GM10847 (cell line): Measurements from ENCODE around the gene AEN.

Experiments used
- POLR2A ChIP-seq: IDR thresholded peaks from 2 replicates; pipeline ENCODE4 v1.6.1; 2011; ENCODE audit not compliant: insufficient read length; ENCODE audit errors: extremely low read depth

The AEN gene

DNA sequence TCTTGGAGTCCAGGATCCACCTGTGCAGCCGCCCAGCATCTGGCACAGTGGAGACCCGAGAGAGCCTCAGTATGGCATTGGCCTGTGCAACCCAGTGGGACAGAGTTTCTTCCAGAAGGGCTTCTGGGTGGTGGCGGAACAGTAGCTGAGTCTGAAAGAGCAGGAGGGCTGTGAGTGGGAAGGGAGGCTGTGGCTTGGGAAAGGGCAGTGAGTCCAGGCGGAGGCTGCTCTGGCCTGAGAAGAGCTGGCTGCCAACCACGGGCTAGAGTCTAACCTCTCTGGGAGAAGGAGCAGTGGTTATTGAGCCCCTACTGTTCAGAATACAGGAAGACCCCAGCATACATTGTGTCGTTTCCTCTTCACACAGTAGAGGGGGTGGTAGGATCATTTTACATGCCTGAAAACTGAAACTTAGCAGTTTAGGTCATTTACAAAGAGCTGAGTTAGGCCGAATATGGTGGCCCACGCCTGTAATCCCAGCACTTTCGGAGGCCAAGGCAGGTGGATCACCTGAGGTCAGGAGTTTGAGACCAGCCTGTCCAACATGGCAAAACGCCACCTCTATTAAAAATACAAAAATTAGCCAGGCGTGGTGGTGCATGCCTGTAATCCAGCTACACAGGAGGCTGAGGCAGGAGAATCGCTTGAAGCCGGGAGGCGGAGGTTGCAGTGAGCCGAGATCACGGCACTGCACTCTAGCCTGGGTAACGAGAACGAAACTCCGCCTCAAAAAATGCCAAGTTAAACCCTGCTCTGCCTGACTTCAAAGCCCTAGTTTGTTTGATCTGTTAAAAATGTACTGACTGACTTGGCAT is 3.2 kb downstream of the AEN start:
- no peak for TF ChIP-seq POLR2A

DNA sequence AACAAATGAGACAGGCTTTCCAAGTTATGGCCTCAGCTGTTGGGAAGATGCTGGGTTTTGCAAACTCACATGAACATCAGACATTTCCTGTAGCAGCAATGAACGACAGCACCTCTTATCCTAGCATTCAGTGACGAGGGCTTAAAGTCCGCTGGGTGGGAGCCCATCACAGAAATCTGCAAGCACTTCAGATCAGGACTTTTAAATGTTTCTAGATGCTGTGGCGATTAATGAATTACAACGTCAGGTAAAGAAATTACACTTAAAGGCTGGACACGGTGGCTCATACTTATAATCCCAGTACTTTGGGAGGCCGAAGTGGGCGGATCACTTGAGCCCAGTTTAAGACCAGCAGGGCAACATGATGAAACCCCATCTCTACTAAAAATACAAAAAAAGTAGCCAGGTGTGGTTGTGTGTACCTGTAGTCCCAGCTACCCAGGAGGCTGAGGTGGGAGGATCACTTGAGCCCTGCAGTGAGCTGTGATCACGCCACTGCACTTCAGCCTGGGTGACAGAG is 3.9 kb downstream of the AEN start:
- no peak for TF ChIP-seq POLR2A

- TF ChIP-seq POLR2A = no peak
Measured at GRCh38 chr15:88625943-88626741, 5.0 kb downstream of the AEN start.

DNA sequence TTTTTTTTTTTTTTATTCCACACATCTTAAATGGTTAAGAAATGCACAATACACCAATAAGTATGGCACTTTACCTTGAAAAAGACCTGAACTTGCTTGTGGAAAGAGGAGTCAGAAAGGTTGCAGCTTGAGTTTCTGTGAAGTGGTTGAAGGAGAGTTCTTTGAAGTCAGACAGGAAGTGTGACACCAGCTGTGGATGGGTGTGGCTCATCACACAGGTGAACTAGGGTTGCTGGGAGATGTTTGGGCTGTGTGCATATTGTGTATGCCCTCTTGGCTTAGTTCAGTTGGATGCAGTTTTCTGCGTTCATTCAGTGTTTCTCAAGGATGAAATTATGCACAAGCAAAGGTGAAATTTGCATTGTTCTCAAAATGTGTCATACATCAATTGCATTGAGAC is 6.3 kb downstream of the AEN start:
- no peak for TF ChIP-seq POLR2A

GRCh38 chr15:88628018-88628654 is 7.0 kb downstream of the AEN start:
- TF ChIP-seq POLR2A = no peak

- no peak for TF ChIP-seq POLR2A
Measured at GRCh38 chr15:88629071-88629470, 7.9 kb downstream of the AEN start.

- no peak for TF ChIP-seq POLR2A
Measured at GRCh38 chr15:88630141-88630721, 9.1 kb downstream of the AEN start.

DNA sequence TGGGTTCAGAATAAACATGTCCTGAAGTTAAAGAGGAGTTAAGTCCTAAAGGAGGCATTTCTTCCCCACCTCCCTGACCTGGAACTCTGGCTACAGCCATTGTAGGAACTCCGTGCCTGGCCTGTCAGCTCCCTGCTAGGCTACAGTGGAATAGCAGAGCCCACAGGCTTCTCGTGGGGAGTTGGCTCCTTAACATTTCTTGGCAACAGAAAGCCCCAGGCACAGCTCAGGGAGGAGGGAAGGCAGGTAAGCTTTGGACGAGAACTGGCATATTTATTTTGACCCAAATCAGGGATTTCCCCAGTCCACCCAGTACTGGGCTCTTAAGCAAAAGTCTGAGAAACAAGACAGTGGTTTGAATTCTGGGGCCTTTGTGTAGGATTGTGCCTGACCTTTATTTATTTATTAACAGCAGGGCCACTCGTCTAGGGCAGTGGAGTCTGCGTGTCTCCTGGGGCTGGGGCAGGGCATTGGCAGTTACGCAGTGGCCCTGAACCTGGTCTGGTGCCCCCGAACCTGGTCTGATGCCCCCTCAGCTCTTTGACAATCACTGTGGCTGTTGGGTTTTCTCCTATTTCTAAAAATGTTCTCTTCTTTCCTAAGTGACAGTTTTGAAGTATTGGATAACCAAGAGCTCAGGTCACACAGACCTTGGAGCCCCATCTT is 9.8 kb downstream of the AEN start:
- no peak for TF ChIP-seq POLR2A

- TF ChIP-seq POLR2A = no peak
Measured at GRCh38 chr15:88631464-88632028, 10.4 kb downstream of the AEN start.

DNA sequence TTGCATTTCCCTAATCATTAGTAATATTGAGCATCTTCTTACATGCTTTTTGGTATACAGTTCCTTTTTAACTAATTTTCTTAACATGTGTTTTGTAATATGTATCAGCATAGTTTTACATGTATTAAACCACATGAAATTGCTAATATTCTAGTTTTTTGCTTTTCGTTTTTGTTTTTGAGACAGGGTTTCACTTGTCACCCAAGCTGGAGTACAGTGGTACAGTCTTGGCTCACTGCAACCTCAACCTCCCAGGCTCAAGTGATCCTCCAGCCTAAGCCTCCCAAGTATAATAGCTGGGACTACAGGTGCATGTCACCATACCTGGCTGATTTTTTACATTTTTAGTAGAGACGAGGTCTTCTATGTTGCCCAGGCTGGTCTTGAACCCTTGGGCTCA is 13.3 kb downstream of the AEN start:
- TF ChIP-seq POLR2A = no peak

GRCh38 chr15:88635318-88635717 is 14.2 kb downstream of the AEN start:
- no peak for TF ChIP-seq POLR2A

DNA sequence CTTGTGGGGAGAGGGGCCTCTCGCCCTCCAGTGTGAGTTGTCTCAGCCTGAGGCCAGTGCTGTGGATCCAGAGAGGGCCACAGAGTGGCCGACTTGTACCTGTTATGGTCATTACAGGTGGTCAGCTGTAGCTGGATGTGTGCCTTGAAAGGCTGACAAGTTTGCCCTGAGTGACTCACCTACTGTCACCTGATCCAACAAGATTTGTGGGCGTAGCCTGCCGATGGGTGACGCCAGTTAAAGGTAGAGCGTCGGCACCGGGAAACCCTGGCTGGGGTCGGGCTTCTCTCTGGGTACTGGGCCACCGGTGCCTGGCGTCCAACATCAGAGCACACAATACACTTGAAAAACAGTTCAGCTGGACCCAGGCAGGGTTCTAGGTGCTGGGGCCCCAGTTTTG is 14.9 kb downstream of the AEN start:
- TF ChIP-seq POLR2A = no peak

DNA sequence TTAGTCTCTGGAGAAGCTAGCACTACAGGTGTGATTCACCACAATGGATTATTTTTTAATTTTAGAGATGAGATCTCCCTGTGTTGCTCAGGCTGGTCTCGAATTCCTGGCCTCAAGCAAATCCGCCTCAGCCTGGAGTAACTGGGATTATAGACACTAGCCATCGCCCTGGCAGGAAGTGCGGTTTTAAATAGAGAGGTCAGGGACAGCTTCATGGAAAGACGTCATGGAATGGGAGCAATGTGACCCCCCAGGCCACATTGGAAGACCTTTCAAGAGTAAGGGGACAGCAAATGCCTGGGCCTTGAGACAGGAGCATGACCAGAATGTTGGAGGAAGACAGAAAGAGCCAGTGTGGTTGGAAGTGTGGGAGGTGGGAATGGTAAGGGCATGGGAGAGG is 15.5 kb downstream of the AEN start:
- TF ChIP-seq POLR2A = no peak

GRCh38 chr15:88637436-88637835 is 16.3 kb downstream of the AEN start:
- no peak for TF ChIP-seq POLR2A
